Liver (tissue), 9 donors: ENCODE measurements around the gene ZNF414. TPM values are rescaled to one million over a fixed set of nuclear protein-coding genes. Genes with fewer than 3 reads are reported as not detected.

Experiments used
- DNase-seq: peaks from one replicate; pipeline ENCODE4 v3.0.0-alpha.2; 2017; ENCODE audit warnings: low spot score
- H3K27ac ChIP-seq, 2 donors: one replicate each; pipeline ENCODE4 v1.7.0; 2013; ENCODE audit warnings: inconsistent platforms in 2 of 2, low read length in 2 of 2, control low read depth in 1 of 2, low read depth in 1 of 2, mild to moderate bottlenecking in 1 of 2
- H3K27me3 ChIP-seq, 4 donors: one replicate each; pipeline versions ENCODE4 v1.6.1 to v1.7.0; 2013; ENCODE audit warnings: low read length in 3 of 4, inconsistent platforms in 1 of 4, mild to moderate bottlenecking in 1 of 4, moderate library complexity in 1 of 4; ENCODE audit not compliant: control insufficient read depth in 4 of 4, insufficient read depth in 4 of 4
- H3K36me3 ChIP-seq, 4 donors: one replicate each; pipeline versions ENCODE4 v1.6.1 to v1.7.0; 2013; ENCODE audit warnings: low read length in 3 of 4, mild to moderate bottlenecking in 3 of 4, low read depth in 1 of 4, moderate library complexity in 1 of 4; ENCODE audit not compliant: control insufficient read depth in 4 of 4, insufficient read depth in 3 of 4
- H3K4me1 ChIP-seq, 4 donors: one replicate each; pipeline versions ENCODE4 v1.6.1 to v1.7.0; 2013; ENCODE audit warnings: low read length in 3 of 4, mild to moderate bottlenecking in 3 of 4, moderate library complexity in 1 of 4; ENCODE audit not compliant: control insufficient read depth in 4 of 4, insufficient read depth in 4 of 4
- H3K4me3 ChIP-seq, 3 donors: one replicate each; pipeline versions ENCODE4 v1.6.1 to v1.7.0; 2013; ENCODE audit warnings: low read length in 3 of 3, control low read depth in 1 of 3, low read depth in 1 of 3, mild to moderate bottlenecking in 1 of 3
- H3K9ac ChIP-seq, 2 donors: one replicate each; pipeline ENCODE4 v1.7.0; 2013; ENCODE audit warnings: low read length in 2 of 2, mild to moderate bottlenecking in 2 of 2, moderate library complexity in 2 of 2, control low read depth in 1 of 2, low read depth in 1 of 2
- H3K9me3 ChIP-seq, 4 donors: one replicate each; pipeline versions ENCODE4 v1.6.1 to v1.7.0; 2013; ENCODE audit warnings: low read length in 3 of 4; ENCODE audit not compliant: control insufficient read depth in 4 of 4
- ATF3 ChIP-seq: IDR thresholded peaks from 2 replicates; pipeline ENCODE4 v1.6.1; 2016; ENCODE audit warnings: antibody characterized with exemption
- CTCF ChIP-seq: fragments of 150-350 bp; IDR thresholded peaks from 2 replicates; pipeline ENCODE4 v1.5.1; 2017; ENCODE audit warnings: improper control_type of control experiment, low read depth, low read length; ENCODE audit not compliant: missing input control
- EGR1 ChIP-seq, 2 donors: IDR thresholded peaks; 2 replicates each; pipeline ENCODE4 v1.6.1; 2016 to 2018; ENCODE audit warnings: antibody characterized with exemption in 2 of 2, low read depth in 2 of 2
- FOXA1 ChIP-seq: IDR thresholded peaks from 2 replicates; pipeline ENCODE4 v1.6.1; 2016; ENCODE audit warnings: antibody characterized with exemption
- FOXA2 ChIP-seq: IDR thresholded peaks from 2 replicates; pipeline ENCODE4 v1.6.1; 2016; ENCODE audit warnings: antibody characterized with exemption
- GABPA ChIP-seq, 2 donors: IDR thresholded peaks in 1 of 2; conservative IDR thresholded peaks in 1 of 2; 2 replicates each; pipeline ENCODE4 v1.6.1; 2016; ENCODE audit warnings: antibody characterized with exemption in 2 of 2, mild to moderate bottlenecking in 1 of 2, moderate library complexity in 1 of 2
- HNF4A ChIP-seq, 2 donors: conservative IDR thresholded peaks; 2 replicates each; pipeline ENCODE4 v1.6.1; 2016; ENCODE audit warnings: antibody characterized with exemption in 2 of 2, mild to moderate bottlenecking in 2 of 2
- HNF4G ChIP-seq: IDR thresholded peaks from 2 replicates; pipeline ENCODE4 v1.6.1; 2016; ENCODE audit warnings: antibody characterized with exemption
- JUND ChIP-seq, 2 donors: IDR thresholded peaks; 2 replicates each; pipeline ENCODE4 v1.6.1; 2016; ENCODE audit warnings: antibody characterized with exemption in 2 of 2
- MAX ChIP-seq: IDR thresholded peaks from 2 replicates; pipeline ENCODE4 v1.6.1; 2016; ENCODE audit warnings: antibody characterized with exemption
- NR2F2 ChIP-seq: IDR thresholded peaks from 2 replicates; pipeline ENCODE4 v1.6.1; 2016; ENCODE audit warnings: antibody characterized with exemption
- RAD21 ChIP-seq, 2 donors: IDR thresholded peaks; 2 replicates each; pipeline ENCODE4 v1.6.1; 2016; ENCODE audit warnings: antibody characterized with exemption in 2 of 2, mild to moderate bottlenecking in 2 of 2
- REST ChIP-seq: IDR thresholded peaks from 2 replicates; pipeline ENCODE4 v1.6.1; 2016; ENCODE audit warnings: antibody characterized with exemption, mild to moderate bottlenecking
- RXRA ChIP-seq, 2 donors: IDR thresholded peaks; 2 replicates each; pipeline ENCODE4 v1.6.1; 2017 to 2018; ENCODE audit warnings: antibody characterized with exemption in 2 of 2, mild to moderate bottlenecking in 1 of 2
- SP1 ChIP-seq: IDR thresholded peaks from 2 replicates; pipeline ENCODE4 v1.6.1; 2018; ENCODE audit warnings: antibody characterized with exemption, mild to moderate bottlenecking
- TAF1 ChIP-seq: conservative IDR thresholded peaks from 2 replicates; pipeline ENCODE4 v1.6.1; 2016; ENCODE audit warnings: antibody characterized with exemption, mild to moderate bottlenecking
- YY1 ChIP-seq: IDR thresholded peaks from 2 replicates; pipeline ENCODE4 v1.6.1; 2016; ENCODE audit warnings: antibody characterized with exemption, mild to moderate bottlenecking
- ZBTB33 ChIP-seq: IDR thresholded peaks from 2 replicates; pipeline ENCODE4 v1.6.1; 2016; ENCODE audit warnings: antibody characterized with exemption
- WGBS: extraction: QIAGEN DNeasy Blood & Tissue Kit; methylation state at CpG from one replicate; pipeline ENCODE4 v1.1.7; 2013; 5-methylcytosine and 5-hydroxymethylcytosine counted together
- polyA plus RNA-seq, 2 donors: library from polyadenylated mRNA; stranded (reverse) in 1 of 2; unstranded in 1 of 2; fragments of 200-250 nt in 1 of 2; fragments of >200 nt in 1 of 2; fragmentation: Nextera tagmentation in 1 of 2; extraction: Ambion mirVana in 1 of 2; gene quantifications; one replicate each; pipeline versions ENCODE4 v1.2.1 to v1.2.3, GENCODE V29; 2013 to 2015
- total RNA-seq, 2 donors: library from RNA; depleted of rRNA; stranded (reverse); fragments of >200 nt; gene quantifications; one replicate each; pipeline ENCODE4 v1.2.3, GENCODE V29; 2014
- donor health status: healthy.
- donor health status: healthy.
- donor health status: healthy.
- donor health status: healthy.
- donor health status: healthy.

Gene ZNF414
- total and polyA plus RNA-seq, 4 donors = 3.5 to 16.0 (median 7.2) TPM

- no peak for TF ChIP-seq ZBTB33
- no peak for TF ChIP-seq FOXA2
- TF ChIP-seq HNF4A (conservative IDR thresholded peaks at IDR 0.05) = no peak
- no peak for TF ChIP-seq HNF4G
- no peak for TF ChIP-seq EGR1 (IDR thresholded peaks at IDR 0.05; ENCODE audit: low read depth in 2 of 2)
- no peak for TF ChIP-seq YY1
- TF ChIP-seq MAX = no peak
- TF ChIP-seq RXRA (IDR thresholded peaks at IDR 0.05) = no peak
- TF ChIP-seq FOXA1 = no peak
- TF ChIP-seq TAF1 = no peak
- no peak for TF ChIP-seq REST
- TF ChIP-seq NR2F2 = no peak
- no peak for TF ChIP-seq SP1
- no peak for TF ChIP-seq RAD21 (IDR thresholded peaks at IDR 0.05)
- TF ChIP-seq JUND (IDR thresholded peaks at IDR 0.05) = no peak
- no peak for TF ChIP-seq CTCF
- no peak for TF ChIP-seq GABPA (IDR thresholded peaks at IDR 0.05 in 1 of 2, conservative IDR thresholded peaks at IDR 0.05 in 1 of 2)
- TF ChIP-seq ATF3 = no peak
- Histone ChIP-seq H3K9me3 (no peaks in the 10 kb centered on the region), H3K9ac (no peak overlapping the region), H3K27ac (no peak overlapping the region), H3K27me3 (no peaks in the 10 kb centered on the region), H3K4me3 (no peak overlapping the region), H3K36me3 (peaks cover 11 to 78% (median 52%) of the 10 kb centered on the region in 4 donors), H3K4me1 (no peaks in the 10 kb centered on the region)
- 81% methylated on average over 3 of the region's 3 CpGs for WGBS
- DNase-seq = no peak
Measured at GRCh38 chr19:8478598-8478997, 35.4 kb downstream of the ZNF414 start.

GRCh38 chr19:8477889-8478288 is 36.1 kb downstream of the ZNF414 start:
- DNase-seq = no peak
- Histone ChIP-seq H3K36me3 (peaks cover 11 to 78% (median 52%) of the 10 kb centered on the region in 4 donors), H3K4me1 (no peaks in the 10 kb centered on the region), H3K27me3 (no peaks in the 10 kb centered on the region), H3K27ac (no peak overlapping the region), H3K4me3 (no peak overlapping the region), H3K9me3 (no peaks in the 10 kb centered on the region), H3K9ac (no peak overlapping the region)
- WGBS = 81% methylated on average over 4 of the region's 4 CpGs
- no peak for TF ChIP-seq RAD21 (IDR thresholded peaks at IDR 0.05)
- no peak for TF ChIP-seq REST
- TF ChIP-seq ZBTB33 = no peak
- TF ChIP-seq NR2F2 = no peak
- no peak for TF ChIP-seq FOXA2
